Upper lobe of left lung (tissue), 4 donors: ENCODE measurements around the gene NRXN3.

Source experiments
- CTCF ChIP-seq, 6 experiments: fragments of 450-650 bp in 4 of 6; fragments of 200-600 bp in 2 of 6; sonication (generic) in 2 of 6; IDR thresholded peaks; one replicate each; pipeline ENCODE4 v1.5.1; 2016 to 2019; ENCODE audit warnings: antibody characterized with exemption in 6 of 6
- EP300 ChIP-seq, 4 donors: sonication (generic); formaldehyde crosslinking; IDR thresholded peaks; one replicate each; pipeline ENCODE4 v1.5.1; 2017; ENCODE audit warnings: antibody characterized with exemption in 4 of 4, control low read depth in 2 of 4
- POLR2A ChIP-seq, 4 donors: fragments of 450-650 bp; IDR thresholded peaks; one replicate each; pipeline ENCODE4 v1.5.1; 2016 to 2017; ENCODE audit warnings: antibody characterized with exemption in 4 of 4, mild to moderate bottlenecking in 2 of 4
- POLR2AphosphoS5 ChIP-seq, 2 donors: sonication (generic); formaldehyde crosslinking; IDR thresholded peaks; one replicate each; pipeline ENCODE4 v1.5.1; 2017; ENCODE audit warnings: antibody characterized with exemption in 2 of 2

DNA sequence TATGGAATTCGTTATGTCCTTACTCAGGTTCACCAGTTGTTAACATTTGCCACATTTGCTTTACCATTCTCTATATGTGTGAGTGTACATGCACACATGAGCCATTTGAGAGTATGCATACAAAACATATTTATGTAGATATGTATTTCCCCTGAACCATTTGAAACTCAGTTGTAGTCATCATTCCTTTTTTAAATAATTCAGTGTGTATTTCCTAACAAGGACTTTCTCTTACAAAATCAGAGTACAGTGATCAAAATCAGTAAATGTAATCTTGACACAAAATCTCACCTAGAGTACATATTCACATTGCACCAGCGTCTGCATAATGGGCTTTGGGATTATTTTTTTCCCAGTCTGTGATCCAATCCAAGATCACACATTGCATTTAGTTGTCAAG is 1656.2 kb downstream of the NRXN3 start:
- no peak for TF ChIP-seq CTCF (IDR thresholded peaks at IDR 0.05)
- no peak for TF ChIP-seq POLR2A (IDR thresholded peaks at IDR 0.05)
- no peak for TF ChIP-seq EP300 (IDR thresholded peaks at IDR 0.05)
- no peak for TF ChIP-seq POLR2AphosphoS5 (IDR thresholded peaks at IDR 0.05)
